Bronchial epithelial cell (primary cell): Measurements from ENCODE around the gene DDIAS. TPM values are rescaled to one million over a fixed set of nuclear protein-coding genes. Genes with fewer than 3 reads are reported as not detected.

ENCODE experiments used
- DNase-seq: peaks from one replicate; pipeline ENCODE4 v3.0.0-alpha.2; 2010; ENCODE audit warnings: low read depth
- FAIRE-seq: peaks from 2 replicates; lab custom pipeline; 2011; peaks lifted over from hg19 to GRCh38; lab: Jason Lieb, UNC
- H3K27me3 ChIP-seq: 2 replicates; pipeline ENCODE4 v1.5.1; 2011; ENCODE audit warnings: low read length; ENCODE audit not compliant: control insufficient read depth, insufficient read depth
- H3K36me3 ChIP-seq: 2 replicates; pipeline ENCODE4 v1.5.1; 2011; ENCODE audit warnings: low read length; ENCODE audit not compliant: control insufficient read depth, insufficient read depth
- H3K4me3 ChIP-seq: 2 replicates; pipeline ENCODE4 v1.5.1; 2011; ENCODE audit warnings: mild to moderate bottlenecking, low read depth, low read length, control low read depth
- CTCF ChIP-seq: IDR thresholded peaks from 2 replicates; pipeline ENCODE4 v1.5.1; 2011; ENCODE audit warnings: mild to moderate bottlenecking, moderate library complexity, low read length, control low read depth, inconsistent platforms; ENCODE audit not compliant: insufficient read depth, severe bottlenecking
- total RNA-seq: library from RNA; depleted of rRNA; stranded (reverse); fragments of >200 nt; gene quantifications from 2 replicates; pipeline ENCODE4 v1.2.1, GENCODE V29; 2014

The DDIAS gene
- total RNA-seq, 1 donor from 2014 or later, result under 0.01 TPM

- TF ChIP-seq CTCF, result no peak
- H3K36me3 ChIP-seq, result no peaks in the 10 kb centered on the region
- no peak for FAIRE-seq
- H3K4me3 ChIP-seq, result no peak overlapping the region
- no peak for DNase-seq
- H3K27me3 ChIP-seq, result no peaks in the 10 kb centered on the region
Measured at GRCh38 chr11:82865841-82866240, 35.7 kb upstream of the DDIAS start.

GRCh38 chr11:82867495-82868082 is 33.9 kb upstream of the DDIAS start:
- DNase-seq, result peak; percentile 61
- no peaks in the 10 kb centered on the region for H3K36me3 ChIP-seq

GRCh38 chr11:82869657-82870056 is 31.9 kb upstream of the DDIAS start:
- no peaks in the 10 kb centered on the region for H3K36me3 ChIP-seq
- no peak for TF ChIP-seq CTCF
- FAIRE-seq, result no peak
- no peaks in the 10 kb centered on the region for H3K27me3 ChIP-seq
- no peak overlapping the region for H3K4me3 ChIP-seq
- peak; percentile 60 for DNase-seq

More at GRCh38 chr11:82867495-82868082, 33.9 kb upstream of the DDIAS start:
- no peak overlapping the region for H3K4me3 ChIP-seq
- no peak for FAIRE-seq
- H3K27me3 ChIP-seq, result no peaks in the 10 kb centered on the region
- peak; percentile 68 for TF ChIP-seq CTCF

- Histone ChIP-seq H3K36me3 (no peaks in the 10 kb centered on the region), H3K27me3 (no peaks in the 10 kb centered on the region), H3K4me3 (no peak overlapping the region)
- TF ChIP-seq CTCF, result no peak
- FAIRE-seq (no peak), DNase-seq (no peak)
Measured at GRCh38 chr11:82871646-82872045, 29.9 kb upstream of the DDIAS start.

- H3K36me3 ChIP-seq, result no peaks in the 10 kb centered on the region
- no peak overlapping the region for H3K4me3 ChIP-seq
- no peaks in the 10 kb centered on the region for H3K27me3 ChIP-seq
- FAIRE-seq (no peak), DNase-seq (no peak)
- TF ChIP-seq CTCF, result no peak
Measured at GRCh38 chr11:82872377-82873150, 29.0 kb upstream of the DDIAS start.
